Ecto neural progenitor cell (in vitro differentiated cells): Measurements from ENCODE around the gene PRDM15.

Source experiments
- DNase-seq: peaks from one replicate; pipeline ENCODE4 v3.0.0-alpha.2; 2018; ENCODE audit warnings: low spot score

PRDM15 gene, protein sequence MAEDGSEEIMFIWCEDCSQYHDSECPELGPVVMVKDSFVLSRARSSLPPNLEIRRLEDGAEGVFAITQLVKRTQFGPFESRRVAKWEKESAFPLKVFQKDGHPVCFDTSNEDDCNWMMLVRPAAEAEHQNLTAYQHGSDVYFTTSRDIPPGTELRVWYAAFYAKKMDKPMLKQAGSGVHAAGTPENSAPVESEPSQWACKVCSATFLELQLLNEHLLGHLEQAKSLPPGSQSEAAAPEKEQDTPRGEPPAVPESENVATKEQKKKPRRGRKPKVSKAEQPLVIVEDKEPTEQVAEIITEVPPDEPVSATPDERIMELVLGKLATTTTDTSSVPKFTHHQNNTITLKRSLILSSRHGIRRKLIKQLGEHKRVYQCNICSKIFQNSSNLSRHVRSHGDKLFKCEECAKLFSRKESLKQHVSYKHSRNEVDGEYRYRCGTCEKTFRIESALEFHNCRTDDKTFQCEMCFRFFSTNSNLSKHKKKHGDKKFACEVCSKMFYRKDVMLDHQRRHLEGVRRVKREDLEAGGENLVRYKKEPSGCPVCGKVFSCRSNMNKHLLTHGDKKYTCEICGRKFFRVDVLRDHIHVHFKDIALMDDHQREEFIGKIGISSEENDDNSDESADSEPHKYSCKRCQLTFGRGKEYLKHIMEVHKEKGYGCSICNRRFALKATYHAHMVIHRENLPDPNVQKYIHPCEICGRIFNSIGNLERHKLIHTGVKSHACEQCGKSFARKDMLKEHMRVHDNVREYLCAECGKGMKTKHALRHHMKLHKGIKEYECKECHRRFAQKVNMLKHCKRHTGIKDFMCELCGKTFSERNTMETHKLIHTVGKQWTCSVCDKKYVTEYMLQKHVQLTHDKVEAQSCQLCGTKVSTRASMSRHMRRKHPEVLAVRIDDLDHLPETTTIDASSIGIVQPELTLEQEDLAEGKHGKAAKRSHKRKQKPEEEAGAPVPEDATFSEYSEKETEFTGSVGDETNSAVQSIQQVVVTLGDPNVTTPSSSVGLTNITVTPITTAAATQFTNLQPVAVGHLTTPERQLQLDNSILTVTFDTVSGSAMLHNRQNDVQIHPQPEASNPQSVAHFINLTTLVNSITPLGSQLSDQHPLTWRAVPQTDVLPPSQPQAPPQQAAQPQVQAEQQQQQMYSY

DNA sequence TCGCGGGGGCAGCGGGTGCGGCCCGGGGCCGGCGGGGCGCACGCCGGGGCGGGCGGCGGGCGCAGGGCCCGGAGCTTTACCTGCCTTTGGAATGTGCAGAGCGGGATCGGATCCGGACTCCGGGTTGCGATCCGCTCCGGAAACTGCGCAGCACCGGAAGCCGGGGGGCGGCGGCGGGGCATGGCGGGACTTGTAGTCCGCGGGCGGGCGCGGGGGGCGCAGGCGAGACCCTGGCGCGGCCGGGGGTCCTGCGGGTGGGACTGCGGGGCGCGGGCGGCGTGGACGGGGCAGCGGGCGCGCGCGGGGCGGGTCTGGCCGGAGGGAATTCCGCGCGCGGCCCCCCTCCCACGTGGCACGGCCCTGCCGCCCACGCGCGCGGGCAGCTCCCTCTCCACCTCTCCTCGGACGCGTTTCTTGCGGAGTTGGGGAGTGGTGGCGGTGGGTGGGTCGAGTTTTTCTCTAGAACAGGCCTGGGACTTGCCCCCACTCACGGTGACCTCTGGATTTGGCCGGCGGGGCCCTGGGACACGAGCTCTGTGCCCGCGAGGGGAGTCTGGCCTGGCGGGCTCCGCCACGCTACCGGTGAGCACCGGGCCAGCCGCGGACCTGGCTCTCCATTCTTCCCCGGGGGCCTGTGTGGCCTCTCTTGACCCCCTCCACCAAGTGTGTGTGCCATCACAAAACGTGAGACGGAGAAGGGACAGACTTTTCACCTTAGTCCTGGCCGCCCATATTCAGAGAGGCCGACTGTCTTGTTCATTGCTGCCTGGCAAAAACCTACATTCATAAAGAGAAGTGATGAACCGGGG lies at the start of gene PRDM15:
TSS of gene PRDM15 (minus strand) at position 155 of the 809 bp plus-strand sequence. CDS start 18,981 bp downstream, outside the sequence.
- peak; percentile 92 for DNase-seq

DNA sequence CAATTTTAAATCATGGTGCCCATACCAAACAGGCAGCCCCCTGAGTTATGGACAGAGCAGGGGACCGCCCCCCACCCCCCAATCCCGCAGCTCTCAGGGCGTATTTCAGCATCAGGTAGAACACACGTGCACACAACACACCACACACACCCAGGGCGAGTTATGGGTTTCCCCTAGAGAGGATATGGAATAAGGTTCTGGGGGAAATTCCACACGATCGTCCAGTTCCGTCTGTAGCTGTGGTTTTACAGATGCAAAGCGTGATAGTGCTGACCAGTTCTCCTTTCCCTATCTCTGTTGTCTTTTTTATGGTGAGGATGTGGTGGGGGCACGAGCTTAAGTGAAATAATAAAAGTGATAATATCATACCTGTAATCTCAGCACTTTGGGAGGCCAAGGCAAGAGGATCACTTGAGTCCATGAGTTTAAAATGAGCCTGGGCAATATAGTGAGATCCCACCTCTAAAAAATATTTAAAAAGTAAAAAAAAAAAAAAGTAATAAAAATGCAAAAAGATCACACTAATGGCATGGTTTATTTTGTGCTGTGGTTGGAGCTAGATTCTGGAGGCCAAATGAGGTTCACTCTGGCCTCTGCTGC lies 49.6 kb upstream of the PRDM15 start:
- DNase-seq: no peak

DNA sequence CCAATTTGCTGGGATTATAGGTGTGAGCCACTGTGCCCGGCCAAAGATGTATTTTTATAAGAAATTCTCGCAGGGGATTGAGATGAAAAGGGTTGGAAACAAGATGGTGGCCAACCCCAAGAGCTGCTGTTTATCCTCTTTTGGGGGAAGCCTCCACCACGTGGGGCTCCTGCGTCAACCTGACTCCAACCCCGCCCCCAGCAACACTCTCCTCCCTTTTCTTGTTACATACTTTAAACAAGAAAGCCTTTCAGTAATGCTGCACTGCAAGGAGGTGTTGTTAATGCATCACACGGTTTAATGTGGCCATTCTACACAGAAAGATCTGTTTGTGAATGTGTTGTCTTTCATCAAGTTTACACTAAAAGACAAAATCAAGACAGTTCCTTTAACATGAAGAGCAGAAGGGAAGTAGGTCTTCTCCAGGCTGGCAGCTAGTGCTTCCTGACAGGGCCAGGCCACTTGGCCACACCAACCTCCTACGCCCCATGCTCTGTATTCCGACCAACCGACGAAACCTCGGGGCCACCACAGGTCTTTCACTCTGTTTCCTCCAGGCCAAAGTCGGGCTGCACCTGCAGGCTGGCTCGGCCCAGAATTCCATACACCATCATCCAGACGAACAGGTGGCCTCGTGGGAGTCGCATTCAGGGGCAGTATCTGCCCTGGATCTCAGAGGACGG lies 48.7 kb upstream of the PRDM15 start:
- no peak for DNase-seq

DNA sequence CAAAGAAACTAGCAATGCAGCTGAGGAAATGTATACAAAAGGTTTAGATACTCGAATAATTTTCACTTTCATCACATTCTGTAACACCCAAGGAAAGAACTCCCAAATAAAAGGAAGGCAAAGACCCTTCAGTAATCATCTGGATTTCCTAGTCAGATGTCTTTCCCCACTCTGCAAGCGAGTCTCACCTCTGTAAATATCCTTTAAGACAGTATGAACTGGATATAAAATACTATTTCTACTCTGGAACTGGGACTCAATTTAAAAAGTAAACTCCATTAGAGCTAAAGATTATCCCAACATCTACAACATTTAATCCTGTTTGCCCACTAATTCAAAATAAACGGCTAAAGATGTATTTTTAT lies 47.6 kb upstream of the PRDM15 start:
- DNase-seq: no peak

DNA sequence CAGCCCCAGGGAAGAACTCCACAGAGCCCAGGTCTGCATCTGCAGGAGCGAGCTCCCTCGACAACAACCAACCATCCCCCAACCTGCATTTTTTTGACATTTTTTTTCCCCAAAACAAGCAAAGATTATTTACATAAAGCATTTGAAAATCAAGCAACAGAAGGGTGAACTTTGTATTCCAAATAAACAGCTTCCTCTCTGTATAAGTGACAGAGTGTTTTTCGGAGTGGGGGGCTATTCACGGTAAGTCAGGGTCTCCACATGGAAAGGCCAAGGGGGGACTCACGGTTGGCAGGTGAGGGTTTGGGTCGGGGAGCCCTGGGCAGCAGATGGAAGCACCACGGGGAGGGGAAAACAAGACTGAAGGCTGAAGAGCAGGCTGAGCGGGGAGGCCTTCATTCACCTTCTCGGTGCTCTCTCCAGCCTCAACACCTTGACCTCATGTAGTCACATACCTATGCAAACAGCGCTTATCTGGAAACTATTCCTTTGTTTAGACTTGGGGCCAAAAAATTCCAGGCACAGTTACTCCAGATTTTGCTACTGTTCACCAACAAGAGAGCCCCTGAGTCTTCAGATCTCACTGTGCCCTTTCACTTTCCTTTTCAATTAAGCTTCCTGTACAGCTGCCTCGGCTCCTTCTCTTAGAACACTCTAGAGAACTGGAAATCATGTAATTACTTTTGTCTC lies 47.1 kb upstream of the PRDM15 start:
- DNase-seq: no peak

DNA sequence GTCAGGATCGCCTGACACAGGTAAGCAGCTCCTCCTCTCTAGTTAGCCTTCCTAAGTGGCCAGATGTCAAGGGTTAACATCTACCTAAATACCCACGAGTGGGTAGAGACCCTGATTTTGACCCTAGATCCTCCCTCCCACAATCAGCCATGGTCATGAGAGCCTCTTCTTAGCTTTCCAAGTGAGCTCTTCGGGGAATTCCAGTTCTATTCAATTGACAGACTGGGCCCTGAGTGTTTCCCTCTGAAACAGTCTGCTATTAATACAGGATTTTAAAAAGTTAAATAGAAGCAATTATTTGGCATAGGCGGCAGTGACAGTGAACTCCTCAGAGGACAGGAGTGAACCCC lies 46.6 kb upstream of the PRDM15 start:
- no peak for DNase-seq

DNA sequence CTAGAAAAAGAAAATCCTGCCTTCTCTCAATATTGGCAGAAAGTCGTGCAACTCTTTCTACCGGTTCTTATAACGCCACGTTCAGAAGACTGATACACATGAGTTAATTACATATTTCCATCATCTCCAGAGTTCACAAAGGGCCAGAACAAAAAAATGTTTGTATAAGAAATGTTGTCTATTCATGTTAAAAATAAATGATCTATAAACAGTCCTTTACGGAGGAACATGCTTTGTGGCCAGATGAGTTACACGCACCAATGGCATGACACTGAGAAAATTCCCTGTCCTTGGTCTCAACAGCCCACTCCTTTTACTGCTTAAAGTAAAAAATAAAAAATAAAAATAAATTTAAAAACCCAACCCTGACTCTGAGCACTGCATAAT lies 45.2 kb upstream of the PRDM15 start:
- DNase-seq: no peak

DNA sequence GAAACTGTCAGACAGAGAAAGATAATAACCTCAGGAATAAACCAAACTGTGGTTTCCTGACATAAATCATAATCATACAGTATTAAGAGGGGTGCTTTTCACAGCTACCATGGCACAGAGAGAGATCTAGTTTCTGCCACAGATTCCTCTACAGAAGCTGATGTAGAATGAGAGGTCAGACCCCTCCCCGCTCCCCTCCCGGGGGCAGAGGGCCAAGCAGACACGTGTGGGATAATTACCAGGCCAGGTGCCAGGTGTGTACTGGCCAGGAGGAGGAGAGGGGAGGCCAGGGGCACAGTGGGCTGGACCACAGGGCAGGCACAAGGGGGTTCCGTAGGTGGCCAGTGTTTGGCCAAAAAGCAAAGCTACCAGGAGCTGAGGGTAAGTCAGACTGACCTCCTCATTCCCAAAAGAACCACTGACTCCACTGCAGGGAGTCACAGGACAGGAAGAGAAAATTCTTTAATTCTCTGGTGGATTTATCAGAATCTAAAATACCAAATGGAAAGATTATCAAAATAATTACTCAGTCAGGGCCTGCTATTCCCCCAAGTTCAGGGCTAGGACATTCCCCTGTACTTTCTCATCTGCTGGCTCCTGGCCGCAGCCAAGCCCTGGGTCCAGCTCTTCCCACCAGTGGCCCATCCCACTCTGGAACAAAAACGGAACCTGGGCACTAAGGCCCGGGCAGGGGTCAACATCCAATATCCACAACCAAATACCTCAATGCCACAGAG lies 44.7 kb upstream of the PRDM15 start:
- no peak for DNase-seq

DNA sequence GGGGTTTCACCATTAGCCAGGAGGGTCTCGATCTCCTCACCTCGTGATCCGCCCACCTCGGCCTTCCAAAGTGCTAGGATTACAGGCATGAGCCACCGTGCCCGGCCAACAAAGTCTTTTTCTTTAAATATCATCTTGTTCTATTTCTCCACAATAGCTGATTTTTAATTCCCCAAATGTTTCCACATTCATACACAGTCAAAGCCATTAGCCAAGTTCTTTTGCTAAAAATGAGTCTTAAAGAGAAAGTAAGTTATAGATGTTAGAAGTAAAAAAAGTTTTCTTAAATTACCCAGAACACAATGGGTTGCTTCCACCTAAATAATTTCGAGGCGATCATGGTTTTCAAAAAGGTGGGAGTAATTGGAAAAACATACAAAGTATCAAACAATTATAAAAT lies 44.0 kb upstream of the PRDM15 start:
- DNase-seq: no peak

DNA sequence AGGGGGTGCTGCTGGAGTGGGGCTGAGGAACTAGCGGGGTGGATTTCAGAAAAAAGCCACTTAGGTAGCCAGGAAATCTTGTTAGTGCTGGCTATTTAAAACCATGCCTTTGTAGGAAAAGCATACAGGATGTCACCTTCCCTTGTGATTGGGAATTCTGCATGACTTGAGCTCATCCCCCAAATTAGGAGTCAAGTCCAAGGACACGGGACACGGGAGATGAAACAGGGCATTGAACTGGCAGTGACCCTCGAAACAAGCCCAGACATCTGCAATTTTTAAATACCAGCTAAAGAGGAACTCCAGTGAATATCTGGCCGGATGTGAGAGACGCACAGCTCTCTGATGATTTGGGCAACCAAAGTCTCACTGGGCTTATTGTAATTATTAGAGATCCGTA lies 41.9 kb upstream of the PRDM15 start:
- DNase-seq: no peak

DNA sequence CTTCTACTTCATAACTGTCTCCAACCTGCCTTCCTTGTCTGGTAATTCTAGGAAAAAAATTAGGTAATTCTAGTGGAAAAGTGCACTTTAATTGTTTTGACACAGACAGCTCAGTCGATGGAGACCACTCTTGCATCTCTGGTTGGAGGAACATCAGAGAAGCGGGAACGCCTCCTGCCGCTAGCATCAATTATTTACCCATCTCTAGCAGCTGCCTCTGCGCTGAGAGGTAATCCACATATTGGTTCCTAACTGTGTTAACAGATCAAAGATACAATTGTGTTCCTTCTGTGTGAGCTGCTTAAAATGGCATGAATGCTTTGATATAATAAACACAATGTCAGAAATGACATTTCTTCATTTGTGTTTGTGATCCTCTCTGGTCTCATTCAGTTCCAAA lies 41.3 kb upstream of the PRDM15 start:
- no peak for DNase-seq

DNA sequence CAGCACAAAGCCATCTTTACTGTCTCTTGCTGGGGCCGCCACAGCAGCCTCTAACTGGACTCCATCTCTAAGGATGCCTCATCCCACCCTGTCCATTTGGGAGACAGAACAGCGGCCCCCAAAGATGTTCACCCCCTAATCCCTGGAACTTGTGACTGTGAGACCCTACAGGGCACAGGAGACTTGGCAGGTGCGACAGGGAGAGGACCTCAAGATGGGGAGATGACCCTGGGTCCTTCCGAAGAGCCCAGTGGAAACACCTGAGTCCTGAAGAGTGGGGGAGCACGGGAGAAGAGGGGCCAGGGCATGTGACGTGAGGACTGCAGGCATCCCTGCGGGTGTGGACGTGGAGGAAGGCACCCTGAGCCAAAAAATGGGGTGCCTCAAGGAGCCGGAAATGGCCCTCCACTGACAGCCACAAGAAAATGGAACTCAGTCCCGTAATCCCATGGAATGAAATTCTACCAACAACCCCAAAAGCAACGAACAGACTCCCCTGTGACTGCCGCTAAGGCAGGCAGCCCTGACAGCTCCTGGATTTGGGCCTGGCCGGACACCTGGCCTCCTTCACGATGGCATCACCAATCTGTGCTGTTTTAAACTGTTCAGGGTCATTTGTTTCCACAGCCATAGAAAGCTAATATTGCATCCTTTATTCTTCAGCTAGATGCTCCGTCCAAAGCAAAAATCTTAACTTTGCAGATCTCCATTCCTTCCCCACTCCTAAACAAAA lies 40.7 kb upstream of the PRDM15 start:
- no peak for DNase-seq

DNA sequence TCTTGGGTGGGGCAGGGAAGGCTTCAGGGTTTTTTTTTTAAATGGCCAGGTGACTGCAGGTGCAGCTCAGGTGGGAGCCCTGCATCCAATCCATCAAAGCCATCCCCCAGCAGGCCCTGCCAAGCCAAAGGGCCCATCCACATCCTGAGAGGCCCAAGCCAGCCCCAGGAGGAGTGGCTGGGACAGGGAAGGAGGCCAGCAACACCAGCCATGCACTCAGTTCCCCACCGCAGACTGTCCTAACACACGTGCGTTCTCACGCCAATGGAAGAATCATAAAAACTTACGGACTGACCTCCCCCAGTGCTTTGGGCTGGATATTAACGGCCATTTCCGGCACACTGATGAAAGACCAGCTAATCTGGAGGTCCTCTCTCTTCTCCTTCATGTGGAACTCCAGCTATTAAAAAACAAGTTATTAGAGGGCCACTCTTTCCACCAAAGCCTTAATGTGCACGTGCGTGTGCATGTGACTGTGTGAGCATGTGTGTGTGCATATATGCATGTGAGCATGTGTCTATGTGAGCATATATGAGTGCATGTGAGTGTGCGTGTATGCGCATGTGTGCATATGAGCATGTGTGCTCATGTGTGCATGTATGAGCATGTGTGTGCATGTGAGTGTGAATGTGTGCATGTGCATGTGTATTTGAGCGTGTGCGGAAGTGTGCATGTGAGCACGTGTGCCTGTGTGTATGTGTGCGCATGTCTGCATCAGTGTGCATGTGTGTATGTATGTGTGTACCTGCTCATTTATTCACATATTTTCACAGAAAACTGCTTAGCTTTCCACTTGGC lies 39.6 kb upstream of the PRDM15 start:
- DNase-seq: no peak

DNA sequence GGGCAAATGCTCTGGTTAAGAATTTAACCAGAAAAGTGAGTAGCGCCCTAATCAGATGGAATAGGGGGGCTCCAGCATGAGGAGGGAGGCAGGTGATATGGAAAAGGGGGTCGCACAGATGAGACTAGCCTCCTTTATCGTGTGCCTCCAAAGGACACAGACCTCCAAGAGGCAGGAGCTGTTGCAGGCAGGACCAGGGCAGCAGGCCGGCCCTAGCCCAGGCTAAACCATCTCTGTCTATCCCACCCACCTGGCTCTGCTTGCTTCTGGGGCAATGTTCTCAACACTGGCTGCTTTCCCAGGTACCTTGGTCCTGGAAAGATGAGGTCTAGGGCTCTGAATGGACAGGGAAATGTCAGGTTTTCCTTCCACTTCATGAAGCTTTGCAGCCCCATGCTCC lies 38.4 kb upstream of the PRDM15 start:
- DNase-seq: no peak

DNA sequence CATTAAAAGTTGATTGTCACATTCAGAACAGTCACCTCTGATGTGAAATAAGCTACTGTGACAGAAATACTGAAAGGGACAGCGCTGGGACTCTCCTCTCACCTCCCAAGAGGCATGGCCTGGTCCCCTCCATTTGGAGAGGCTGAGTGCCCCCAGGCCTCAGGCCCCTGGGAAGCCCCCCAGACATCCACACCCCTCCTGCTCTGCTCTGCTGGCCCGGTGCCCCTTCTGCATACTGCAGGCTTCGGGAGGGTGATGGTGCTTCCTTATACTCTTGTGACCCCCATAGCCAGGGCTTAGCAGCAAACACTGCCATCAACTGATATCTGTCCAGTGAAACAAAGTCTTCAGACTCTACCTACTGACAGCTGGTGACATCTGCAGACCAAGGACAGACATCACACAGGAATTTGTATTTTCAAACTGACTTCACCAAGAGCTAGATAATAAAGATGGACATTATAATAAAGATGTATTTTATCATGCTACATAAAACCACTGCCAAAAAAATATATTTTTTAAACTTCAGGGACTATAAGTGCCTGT lies 37.8 kb upstream of the PRDM15 start:
- no peak for DNase-seq

DNA sequence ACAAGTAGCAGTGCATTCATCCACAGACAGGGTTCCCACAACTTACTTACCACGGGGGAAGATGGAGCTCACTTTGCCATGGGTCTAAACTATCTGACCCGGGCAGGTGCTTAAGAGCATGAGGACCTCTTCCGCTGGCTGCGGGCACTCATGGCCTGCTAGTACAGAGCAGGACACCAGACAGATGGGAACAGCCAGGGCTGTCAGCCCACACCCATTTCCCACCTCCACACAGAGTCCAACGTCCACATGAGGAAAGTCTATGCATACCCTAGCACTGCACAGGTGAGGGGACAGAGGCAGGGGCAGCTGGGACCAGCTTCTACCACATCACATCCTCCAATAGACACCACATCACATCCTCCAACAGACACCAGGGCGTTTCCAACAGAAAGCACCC lies 35.8 kb upstream of the PRDM15 start:
- DNase-seq: no peak

DNA sequence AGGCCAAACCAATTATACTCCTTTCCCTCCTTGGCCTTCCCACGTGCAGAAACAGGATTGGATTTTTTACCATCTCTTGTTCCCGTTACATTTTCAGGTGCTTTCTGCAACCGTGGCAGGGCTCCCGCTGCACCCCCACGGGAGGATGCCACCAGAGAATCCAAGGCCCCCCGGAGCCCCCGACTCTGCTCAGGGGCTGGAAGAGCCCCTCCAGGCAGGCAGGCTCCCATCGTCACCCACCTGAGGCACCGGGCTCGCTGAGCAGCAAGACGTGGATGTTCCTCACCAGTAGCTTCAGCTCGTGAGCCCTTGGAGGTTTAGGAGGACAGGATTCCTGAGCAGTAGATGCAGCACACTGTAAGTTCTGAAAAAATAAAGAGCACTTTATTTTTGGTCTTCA lies 35.2 kb upstream of the PRDM15 start:
- DNase-seq: no peak

DNA sequence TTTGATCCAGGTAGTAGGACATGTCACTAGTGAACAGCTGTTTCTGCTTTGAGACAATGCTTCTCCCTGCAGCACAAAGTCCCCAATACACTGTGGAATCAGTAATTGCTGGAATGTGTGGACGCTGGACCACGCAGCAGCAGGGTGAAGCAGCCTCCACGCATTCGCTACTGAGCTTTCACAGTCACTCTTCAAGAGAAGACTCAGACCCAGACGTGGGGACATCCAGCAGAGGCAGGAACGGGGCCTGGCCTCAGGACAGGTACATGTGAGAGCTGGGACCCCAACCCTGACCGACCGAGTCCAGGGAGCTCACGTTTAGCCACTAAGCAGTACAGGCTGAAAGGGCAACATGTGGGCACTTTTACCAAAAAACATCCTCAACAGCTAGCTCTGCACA lies 34.1 kb upstream of the PRDM15 start:
- no peak for DNase-seq
